Measurements from ENCODE around the gene EXOC3. TPM values are rescaled to one million over a fixed set of nuclear protein-coding genes. Genes with fewer than 3 reads are reported as not detected.

Gene EXOC3
- total RNA-seq, 1 donor from 2014 or later, result 59.5 TPM

- intact Hi-C loops (cut with DNase I), result no loop called here
- TF ChIP-seq, protein P1, sequence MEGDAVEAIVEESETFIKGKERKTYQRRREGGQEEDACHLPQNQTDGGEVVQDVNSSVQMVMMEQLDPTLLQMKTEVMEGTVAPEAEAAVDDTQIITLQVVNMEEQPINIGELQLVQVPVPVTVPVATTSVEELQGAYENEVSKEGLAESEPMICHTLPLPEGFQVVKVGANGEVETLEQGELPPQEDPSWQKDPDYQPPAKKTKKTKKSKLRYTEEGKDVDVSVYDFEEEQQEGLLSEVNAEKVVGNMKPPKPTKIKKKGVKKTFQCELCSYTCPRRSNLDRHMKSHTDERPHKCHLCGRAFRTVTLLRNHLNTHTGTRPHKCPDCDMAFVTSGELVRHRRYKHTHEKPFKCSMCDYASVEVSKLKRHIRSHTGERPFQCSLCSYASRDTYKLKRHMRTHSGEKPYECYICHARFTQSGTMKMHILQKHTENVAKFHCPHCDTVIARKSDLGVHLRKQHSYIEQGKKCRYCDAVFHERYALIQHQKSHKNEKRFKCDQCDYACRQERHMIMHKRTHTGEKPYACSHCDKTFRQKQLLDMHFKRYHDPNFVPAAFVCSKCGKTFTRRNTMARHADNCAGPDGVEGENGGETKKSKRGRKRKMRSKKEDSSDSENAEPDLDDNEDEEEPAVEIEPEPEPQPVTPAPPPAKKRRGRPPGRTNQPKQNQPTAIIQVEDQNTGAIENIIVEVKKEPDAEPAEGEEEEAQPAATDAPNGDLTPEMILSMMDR (IDR thresholded peaks at IDR 0.05), result no peak
Measured at GRCh38 chr5:515273-515836, 72.4 kb downstream of the EXOC3 start.

DNA sequence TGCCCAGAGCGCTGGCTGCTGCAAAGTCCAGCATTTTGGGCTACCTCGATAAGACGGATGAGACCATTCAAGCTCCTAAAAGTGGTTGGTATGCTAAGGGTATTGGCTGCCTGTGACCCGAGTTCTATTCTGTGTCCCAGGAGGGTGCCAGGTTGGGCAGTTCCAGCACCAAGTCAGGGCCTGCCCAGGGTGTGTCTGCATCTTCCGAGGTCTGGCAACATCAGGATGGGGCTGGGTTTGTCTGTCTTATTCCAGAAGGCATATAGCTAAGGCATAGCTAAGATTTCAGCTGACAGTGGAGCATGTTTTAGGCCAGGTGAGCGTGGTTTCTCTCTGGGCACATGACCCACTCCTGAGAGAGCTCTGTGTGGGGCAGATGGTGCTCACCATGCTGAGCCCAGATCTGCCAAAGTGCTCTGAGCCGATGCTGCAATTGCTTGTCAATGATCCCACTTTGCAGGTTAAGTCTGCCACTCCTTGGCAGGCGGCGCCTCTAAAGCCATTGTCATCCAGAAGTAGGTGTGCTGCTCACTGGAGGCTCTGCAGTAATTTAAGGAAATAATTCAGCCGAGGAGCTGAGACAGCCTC lies 73.5 kb downstream of the EXOC3 start:
- peaks cover 62% of the 10 kb centered on the region for H3K27me3 ChIP-seq
- no peaks in the 10 kb centered on the region for H3K4me1 ChIP-seq
- intact Hi-C loops (cut with DNase I), result no loop called here
- no peaks in the 10 kb centered on the region for H3K9me3 ChIP-seq
- ATAC-seq (no peak), DNase-seq (no peak)
- H3K4me3 ChIP-seq, result no peak overlapping the region
- TF ChIP-seq, protein P1 (IDR thresholded peaks at IDR 0.05), result no peak
- no peaks in the 10 kb centered on the region for H3K36me3 ChIP-seq
- no peak overlapping the region for H3K27ac ChIP-seq

More at GRCh38 chr5:515273-515836, 72.4 kb downstream of the EXOC3 start:
- Histone ChIP-seq H3K27me3 (peaks cover 52% of the 10 kb centered on the region), H3K36me3 (no peaks in the 10 kb centered on the region), H3K27ac (no peak overlapping the region), H3K4me3 (no peak overlapping the region), H3K4me1 (no peaks in the 10 kb centered on the region), H3K9me3 (no peaks in the 10 kb centered on the region)
- no peak for DNase-seq
- ATAC-seq, result no peak

Other genes starting within 250 kb of the EXOC3 start
- 5.5 TPM for gene CCDC127, start 225.0 kb upstream of the EXOC3 start, total RNA-seq
- gene SDHA, start 224.9 kb upstream of the EXOC3 start, total RNA-seq, result 94.0 TPM
- 69.5 TPM for gene PDCD6, start 171.5 kb upstream of the EXOC3 start, total RNA-seq
- 11.3 TPM for gene AHRR, start 121.5 kb upstream of the EXOC3 start, total RNA-seq
- 1.0 TPM for gene SLC9A3, start 81.3 kb downstream of the EXOC3 start, total RNA-seq
- 13.2 TPM for gene CEP72, start 169.2 kb downstream of the EXOC3 start, total RNA-seq

All from upper lobe of right lung (tissue), 1 donor.